Cortex of kidney (tissue), 1 donor: ENCODE results near the gene BGN.

Source experiments
- DNase-seq: peaks from one replicate; lab custom pipeline; 2025; lab: John Stamatoyannopoulos, UW

The BGN gene

GRCh38 chrX:153460826-153461225 lies 34.0 kb upstream of the BGN start:
- DNase-seq = no peak

GRCh38 chrX:153462291-153462690 lies 32.5 kb upstream of the BGN start:
- no peak for DNase-seq

- no peak for DNase-seq
Measured at GRCh38 chrX:153463031-153463430, 31.7 kb upstream of the BGN start.

GRCh38 chrX:153463556-153463955 lies 31.2 kb upstream of the BGN start:
- no peak for DNase-seq

GRCh38 chrX:153464116-153464515 lies 30.7 kb upstream of the BGN start:
- no peak for DNase-seq

- no peak for DNase-seq
Measured at GRCh38 chrX:153465691-153466380, 28.9 kb upstream of the BGN start.

GRCh38 chrX:153468008-153468580 lies 26.7 kb upstream of the BGN start:
- no peak for DNase-seq

- no peak for DNase-seq
Measured at GRCh38 chrX:153469811-153470410, 24.9 kb upstream of the BGN start.

GRCh38 chrX:153470411-153471363 lies 24.1 kb upstream of the BGN start, which contains the start of gene HAUS7:
Gene HAUS7, minus strand, starts transcription at chrX:153470576. Its CDS starts 19 bp downstream, at chrX:153470557.
- no peak for DNase-seq

GRCh38 chrX:153471663-153472280 lies 23.0 kb upstream of the BGN start:
- no peak for DNase-seq

- no peak for DNase-seq
Measured at GRCh38 chrX:153473126-153473525, 21.7 kb upstream of the BGN start.

GRCh38 chrX:153474266-153474665 lies 20.5 kb upstream of the BGN start:
- DNase-seq = no peak

- no peak for DNase-seq
Measured at GRCh38 chrX:153474718-153475117, 20.1 kb upstream of the BGN start.

GRCh38 chrX:153475271-153475670 lies 19.5 kb upstream of the BGN start:
- DNase-seq = no peak

GRCh38 chrX:153475751-153476281 lies 19.0 kb upstream of the BGN start:
- DNase-seq = no peak

- DNase-seq = no peak
Measured at GRCh38 chrX:153476666-153477363, 18.0 kb upstream of the BGN start.

- DNase-seq = no peak
Measured at GRCh38 chrX:153477364-153477857, 17.4 kb upstream of the BGN start.

- DNase-seq = no peak
Measured at GRCh38 chrX:153477901-153478300, 16.9 kb upstream of the BGN start.

GRCh38 chrX:153478746-153479145 lies 16.0 kb upstream of the BGN start:
- DNase-seq = no peak

- no peak for DNase-seq
Measured at GRCh38 chrX:153481043-153481442, 13.7 kb upstream of the BGN start.
